OCI-LY3 (cell line): ENCODE data around the gene CDK5R2.

ENCODE experiments used
- H2AFZ ChIP-seq: fragments of 200-600, 300-600 bp; shearing (Covaris generic); 2 replicates; pipeline ENCODE4 v1.6.0; 2014; ENCODE audit warnings: antibody characterized with exemption, low read depth, low read length
- H3K27ac ChIP-seq: fragments of 200-600, 300-600 bp; sonication (generic); 2 replicates; pipeline ENCODE4 v1.5.1; 2014; ENCODE audit warnings: mild to moderate bottlenecking, low read length, moderate library complexity, mixed read lengths
- H3K27me3 ChIP-seq: fragments of 200-600, 300-600 bp; sonication (generic); 2 replicates; pipeline ENCODE4 v1.6.1; 2014; ENCODE audit warnings: low read depth, low read length, mixed read lengths
- H3K36me3 ChIP-seq: fragments of 200-600, 300-600 bp; sonication (generic); replicated peaks from 2 replicates; pipeline ENCODE3; 2014; ENCODE audit warnings: low read depth, low read length, mixed read lengths
- H3K4me1 ChIP-seq: fragments of 300-600, 200-600 bp; sonication (generic); 2 replicates; pipeline ENCODE4 v1.6.1; 2014; ENCODE audit warnings: low read length, mixed read lengths
- H3K4me2 ChIP-seq: fragments of 200-600, 300-600 bp; sonication (generic); 2 replicates; pipeline ENCODE4 v1.6.1; 2014; ENCODE audit warnings: low read length, mixed read lengths
- H3K4me3 ChIP-seq: fragments of 300-600, 200-600 bp; sonication (generic); 2 replicates; pipeline ENCODE4 v1.5.1; 2014; ENCODE audit warnings: antibody characterized with exemption, mild to moderate bottlenecking, low read length, moderate library complexity
- H3K79me2 ChIP-seq: fragments of 300-600, 200-600 bp; shearing (Covaris generic); 2 replicates; pipeline ENCODE4 v1.6.1; 2014; ENCODE audit warnings: mild to moderate bottlenecking, low read length, mixed read lengths
- H3K9ac ChIP-seq: fragments of 300-600, 200-600 bp; shearing (Covaris generic); 2 replicates; pipeline ENCODE4 v1.6.0; 2014; ENCODE audit warnings: mild to moderate bottlenecking, low read length, moderate library complexity
- H3K9me3 ChIP-seq: fragments of 200-600, 300-600 bp; shearing (Covaris generic); 2 replicates; pipeline ENCODE4 v1.6.1; 2014; ENCODE audit warnings: low read length, mixed read lengths; ENCODE audit not compliant: insufficient read depth
- H4K20me1 ChIP-seq: fragments of 200-600, 300-600 bp; sonication (generic); 2 replicates; pipeline ENCODE4 v1.6.1; 2016; ENCODE audit warnings: low read length, mixed read lengths; ENCODE audit not compliant: insufficient read depth
- EZH2phosphoT487 ChIP-seq: fragments of 200-600 bp; shearing (Covaris generic); IDR thresholded peaks from 2 replicates; pipeline ENCODE4 v1.6.1; 2018; ENCODE audit warnings: antibody characterized with exemption, mixed run types, low read depth
- TF ChIP-seq, protein P1 (sequence below): fragments of 200-600, 300-600 bp; sonication (generic); IDR thresholded peaks from 2 replicates; pipeline ENCODE4 v1.5.1; 2014; ENCODE audit warnings: antibody characterized with exemption, low read length, low read depth

Gene CDK5R2

DNA sequence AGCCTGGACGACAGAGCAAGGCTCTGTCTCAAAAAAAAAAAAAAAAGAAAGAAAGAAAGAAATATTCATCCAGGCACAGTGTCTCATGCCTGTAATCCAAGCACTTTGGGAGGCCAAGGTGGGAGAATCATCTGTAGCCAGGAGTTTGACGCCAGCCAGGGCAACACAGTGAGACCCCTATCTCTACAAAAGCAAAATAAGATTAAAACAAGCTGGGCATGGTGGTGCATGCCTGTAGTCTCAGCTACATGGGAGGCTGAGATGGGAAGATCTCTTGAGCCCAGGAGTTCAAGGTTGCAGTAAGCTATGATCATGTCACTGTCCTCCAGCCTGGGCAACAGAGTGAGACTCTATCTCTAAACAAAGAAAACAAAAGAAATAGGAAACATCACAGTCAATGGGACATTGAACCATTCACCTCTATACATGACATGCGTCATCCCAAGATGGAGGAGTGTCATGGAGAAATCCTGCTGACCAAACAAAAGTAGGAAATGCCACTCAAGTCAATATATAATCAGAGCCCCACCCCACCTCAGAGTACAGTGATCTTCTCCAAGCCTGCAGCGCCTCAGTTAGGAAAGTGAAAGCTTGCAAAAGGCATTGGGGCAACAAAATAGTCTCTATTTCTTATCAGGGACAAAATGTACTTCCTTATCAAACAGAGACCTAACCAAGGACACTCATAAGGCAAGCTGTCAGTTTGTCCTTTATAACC lies 15.8 kb downstream of the CDK5R2 start:
- Histone ChIP-seq H3K27ac (no peak overlapping the region), H3K4me3 (no peak overlapping the region), H3K9me3 (no peaks in the 10 kb centered on the region), H3K4me1 (peaks cover 5% of the 10 kb centered on the region), H3K36me3 (no peaks in the 10 kb centered on the region), H3K9ac (no peak overlapping the region), H3K4me2 (no peak overlapping the region), H3K79me2 (no peaks in the 10 kb centered on the region), H2AFZ (no peak overlapping the region), H4K20me1 (no peaks in the 10 kb centered on the region), H3K27me3 (peaks cover 16% of the 10 kb centered on the region)
- TF ChIP-seq, protein P1, sequence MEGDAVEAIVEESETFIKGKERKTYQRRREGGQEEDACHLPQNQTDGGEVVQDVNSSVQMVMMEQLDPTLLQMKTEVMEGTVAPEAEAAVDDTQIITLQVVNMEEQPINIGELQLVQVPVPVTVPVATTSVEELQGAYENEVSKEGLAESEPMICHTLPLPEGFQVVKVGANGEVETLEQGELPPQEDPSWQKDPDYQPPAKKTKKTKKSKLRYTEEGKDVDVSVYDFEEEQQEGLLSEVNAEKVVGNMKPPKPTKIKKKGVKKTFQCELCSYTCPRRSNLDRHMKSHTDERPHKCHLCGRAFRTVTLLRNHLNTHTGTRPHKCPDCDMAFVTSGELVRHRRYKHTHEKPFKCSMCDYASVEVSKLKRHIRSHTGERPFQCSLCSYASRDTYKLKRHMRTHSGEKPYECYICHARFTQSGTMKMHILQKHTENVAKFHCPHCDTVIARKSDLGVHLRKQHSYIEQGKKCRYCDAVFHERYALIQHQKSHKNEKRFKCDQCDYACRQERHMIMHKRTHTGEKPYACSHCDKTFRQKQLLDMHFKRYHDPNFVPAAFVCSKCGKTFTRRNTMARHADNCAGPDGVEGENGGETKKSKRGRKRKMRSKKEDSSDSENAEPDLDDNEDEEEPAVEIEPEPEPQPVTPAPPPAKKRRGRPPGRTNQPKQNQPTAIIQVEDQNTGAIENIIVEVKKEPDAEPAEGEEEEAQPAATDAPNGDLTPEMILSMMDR = no peak
- no peak for TF ChIP-seq EZH2phosphoT487

DNA sequence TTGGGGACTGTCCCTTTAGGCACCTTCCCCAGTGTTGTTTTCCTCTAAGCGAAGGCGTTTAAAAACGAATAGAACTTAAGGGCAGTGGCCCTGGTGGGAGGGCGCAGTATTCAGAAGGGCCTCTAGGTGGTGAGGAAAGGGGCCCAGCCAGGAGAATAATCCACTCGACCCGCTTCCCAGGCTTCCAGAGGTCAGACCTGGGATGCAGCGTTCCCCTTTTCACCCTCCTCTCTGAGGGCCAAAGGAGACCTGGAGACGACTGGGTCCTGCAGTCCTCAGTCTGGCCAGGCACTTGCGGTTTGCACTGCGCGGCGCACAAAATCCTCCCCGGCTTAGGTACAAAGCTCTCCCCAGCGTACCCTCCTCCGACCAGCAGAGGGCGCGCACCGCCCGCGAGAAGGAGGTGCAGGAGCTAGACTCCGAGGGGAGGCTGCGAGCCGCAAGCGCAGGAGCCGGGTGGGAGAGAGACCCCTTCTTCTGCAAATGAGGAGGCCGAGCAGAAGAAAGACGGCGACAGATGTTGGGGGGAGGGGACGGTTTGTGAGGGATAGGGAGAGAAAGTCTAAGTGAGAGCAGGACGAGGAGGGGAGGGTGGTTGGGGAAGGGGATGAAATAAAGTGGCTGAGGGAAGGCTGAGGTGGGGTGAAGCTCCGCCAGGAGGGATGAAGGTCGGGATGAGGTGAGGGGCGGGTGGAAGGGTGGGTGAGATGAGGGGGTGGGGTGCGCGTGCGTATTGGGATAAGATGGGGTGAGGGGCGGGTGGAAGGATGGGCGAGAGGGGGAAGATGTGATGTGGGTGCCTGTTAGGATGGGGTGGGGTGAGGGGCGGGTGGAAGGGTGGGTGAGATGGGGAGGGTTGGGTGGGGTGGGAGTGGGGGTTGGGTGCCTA lies 20.6 kb downstream of the CDK5R2 start:
- H2AFZ ChIP-seq = peak overlapping the region; percentile 99
- H3K4me1 ChIP-seq = peaks cover 5% of the 10 kb centered on the region
- no peaks in the 10 kb centered on the region for H3K36me3 ChIP-seq
- peaks cover 2% of the 10 kb centered on the region; the same call in 1 of the 2 replicates for H3K79me2 ChIP-seq
- peak overlapping the region; percentile 84 for H3K4me3 ChIP-seq
- 0 out of 2 replicates have a peak, but pooled peaks cover 2% of the 10 kb centered on the region for H3K27me3 ChIP-seq
- peak overlapping the region; percentile 70 for H3K27ac ChIP-seq
- TF ChIP-seq EZH2phosphoT487 = no peak
- TF ChIP-seq, protein P1 = peak; percentile 91
- no peaks in the 10 kb centered on the region for H4K20me1 ChIP-seq
- peak overlapping the region; percentile 78 for H3K9ac ChIP-seq
- peak overlapping the region; percentile 87 for H3K4me2 ChIP-seq
- H3K9me3 ChIP-seq = no peaks in the 10 kb centered on the region

DNA sequence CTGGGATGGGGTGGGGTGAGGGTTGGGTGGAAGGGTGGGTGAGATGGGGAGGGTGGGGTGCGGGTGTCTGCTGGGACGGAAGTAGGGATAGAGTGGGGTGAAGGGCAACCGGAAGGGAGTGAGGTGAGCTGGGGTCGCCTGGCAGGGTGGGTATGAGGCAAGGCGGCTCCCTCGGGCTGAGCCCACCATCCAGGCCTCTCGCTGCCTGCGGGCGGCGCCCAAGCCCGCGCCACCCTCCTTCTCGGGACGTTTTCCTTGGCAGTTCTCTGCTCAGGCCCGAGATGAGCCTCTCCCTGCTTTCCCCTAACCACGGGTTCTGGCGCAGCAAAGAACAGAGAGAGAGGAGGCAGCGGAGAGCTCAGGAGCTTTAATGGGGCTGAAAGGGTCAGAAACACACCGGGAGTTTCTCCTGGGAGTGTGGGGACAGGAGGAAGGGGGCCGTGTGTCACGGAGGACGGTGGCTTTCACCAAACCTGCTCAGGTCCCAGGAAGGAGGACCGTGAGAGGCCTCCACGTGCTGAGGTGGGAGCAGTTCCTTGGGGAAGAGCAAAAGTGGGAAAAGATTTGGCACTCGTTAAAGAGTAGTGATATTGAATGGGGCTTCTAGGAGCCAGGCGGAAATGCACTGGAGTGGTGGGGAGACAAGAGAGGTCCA lies 21.4 kb downstream of the CDK5R2 start:
- H3K9ac ChIP-seq = peak overlapping the region; percentile 75
- no peaks in the 10 kb centered on the region for H3K36me3 ChIP-seq
- H3K4me3 ChIP-seq = peak overlapping the region; percentile 84
- TF ChIP-seq, protein P1 = no peak
- no peak for TF ChIP-seq EZH2phosphoT487
- no peaks in the 10 kb centered on the region for H3K9me3 ChIP-seq
- peak overlapping the region; percentile 71 for H2AFZ ChIP-seq
- H3K79me2 ChIP-seq = peaks cover 2% of the 10 kb centered on the region; the same call in 1 of the 2 replicates
- H3K4me2 ChIP-seq = peak overlapping the region; percentile 76
- peak overlapping the region; percentile 66 for H3K27ac ChIP-seq
- H3K27me3 ChIP-seq = 0 out of 2 replicates have a peak, but pooled peaks cover 2% of the 10 kb centered on the region
- H3K4me1 ChIP-seq = peaks cover 5% of the 10 kb centered on the region
- H4K20me1 ChIP-seq = no peaks in the 10 kb centered on the region
